MCF 10A (cell line): ENCODE measurements around the gene KDM6B. TPM values are rescaled to one million over a fixed set of nuclear protein-coding genes. Genes with fewer than 3 reads are reported as not detected.

Experiments
- BruUV-seq: library from RNA; stranded (reverse); fragments of 400-500 nt; replicated peaks from 2 replicates; lab custom pipeline; 2021; lab: Mats Ljungman, UMichigan
- CTCF ChIA-PET: fragments of 300-600 bp; sonication (Branson Sonifier 250); formaldehyde crosslinking; extraction: SDS; loops from one replicate; lab custom pipeline; 2021; ENCODE audit warnings: antibody characterized with exemption, inconsistent platforms; lab: Yijun Ruan, JAX
- POLR2A ChIA-PET: fragments of 300-600, 350-650 bp; sonication (Branson Sonifier 250); formaldehyde crosslinking; extraction: SDS; loops from one replicate; lab custom pipeline; 2020; ENCODE audit warnings: antibody characterized with exemption, inconsistent platforms; lab: Yijun Ruan, JAX
- DNase-seq: peaks from one replicate; pipeline ENCODE4 v3.0.0-alpha.2; 2018; ENCODE audit not compliant: unreplicated experiment
- H3K27ac Mint-ChIP-seq: one replicate; pipeline ENCODE4 v1.8.0; 2022; ENCODE audit warnings: mild to moderate bottlenecking, low read depth, mixed read lengths; ENCODE audit not compliant: unreplicated experiment
- H3K27me3 Mint-ChIP-seq: one replicate; pipeline ENCODE4 v1.8.0; 2022; ENCODE audit warnings: mixed read lengths; ENCODE audit not compliant: insufficient read depth, unreplicated experiment
- H3K36me3 Mint-ChIP-seq: one replicate; pipeline ENCODE4 v1.8.0; 2022; ENCODE audit warnings: mild to moderate bottlenecking, moderate library complexity, mixed read lengths; ENCODE audit not compliant: insufficient read depth, unreplicated experiment
- H3K4me1 Mint-ChIP-seq: one replicate; pipeline ENCODE4 v1.8.0; 2022; ENCODE audit warnings: mixed read lengths; ENCODE audit not compliant: insufficient read depth, unreplicated experiment
- H3K4me3 Mint-ChIP-seq: one replicate; pipeline ENCODE4 v1.8.0; 2022; ENCODE audit warnings: mild to moderate bottlenecking, moderate library complexity, mixed read lengths; ENCODE audit not compliant: unreplicated experiment
- H3K9me3 Mint-ChIP-seq: one replicate; pipeline ENCODE4 v1.8.0; 2022; ENCODE audit warnings: mixed read lengths; ENCODE audit not compliant: unreplicated experiment
- CTCF ChIP-seq: fragments of 200-600 bp; IDR thresholded peaks from one replicate; pipeline ENCODE4 v1.8.0; 2022; ENCODE audit warnings: antibody characterized with exemption, mild to moderate bottlenecking; ENCODE audit not compliant: unreplicated experiment
- intact Hi-C: fragments of 100-400 bp; cut with micrococcal nuclease; formaldehyde crosslinking; loops from 2 replicates; pipeline ENCODE4 v1.14.1; 2022
- total RNA-seq: library from RNA; stranded (reverse); gene quantifications from 2 replicates; pipeline ENCODE4 v1.2.3, GENCODE V29; 2022

The KDM6B gene
- total RNA-seq, 1 experiment from 2014 or later = 39.8 TPM

GRCh38 chr17:7798839-7799238, 35.2 kb upstream of the KDM6B start:
- intact Hi-C loops = no loop called here
- DNase-seq = no peak
- H3K36me3 Mint-ChIP-seq = no peaks in the 10 kb centered on the region
- H3K9me3 Mint-ChIP-seq = no peaks in the 10 kb centered on the region
- peaks cover 2% of the 10 kb centered on the region for H3K4me1 Mint-ChIP-seq
- TF ChIP-seq CTCF = no peak
- BruUV-seq = no TSS peak
- H3K27ac Mint-ChIP-seq = no peak overlapping the region
- H3K4me3 Mint-ChIP-seq = no peak overlapping the region
- CTCF ChIA-PET = interaction anchor here (0.6 to 1.3 kb wide), 4 partner anchors 10 to 630 kb away, joined by 3 to 4 read pairs (median 3); no protein-coding TSS in a partner anchor
- no peaks in the 10 kb centered on the region for H3K27me3 Mint-ChIP-seq
- POLR2A ChIA-PET = interaction anchor here (0.8 kb wide), 1 partner anchor 13 kb away, joined by 3 read pairs; no protein-coding TSS in a partner anchor

GRCh38 chr17:7803981-7804380, 30.0 kb upstream of the KDM6B start:
- H3K9me3 Mint-ChIP-seq = no peaks in the 10 kb centered on the region
- POLR2A ChIA-PET = no interaction called here
- no peak overlapping the region for H3K27ac Mint-ChIP-seq
- DNase-seq = peak; percentile 80
- no peaks in the 10 kb centered on the region for H3K27me3 Mint-ChIP-seq
- CTCF ChIA-PET = interaction anchor here (0.6 to 1.1 kb wide), 6 partner anchors 10 to 290 kb away, joined by 3 to 4 read pairs (median 3); partner anchors contain the start of gene WRAP53
- intact Hi-C loops = no loop called here
- no TSS peak for BruUV-seq
- H3K36me3 Mint-ChIP-seq = no peaks in the 10 kb centered on the region
- no peak overlapping the region for H3K4me3 Mint-ChIP-seq
- TF ChIP-seq CTCF = no peak
- peaks cover 16% of the 10 kb centered on the region for H3K4me1 Mint-ChIP-seq

- Mint-ChIP-seq H3K27ac (no peak overlapping the region), H3K9me3 (no peaks in the 10 kb centered on the region), H3K36me3 (no peaks in the 10 kb centered on the region), H3K4me3 (no peak overlapping the region), H3K4me1 (peaks cover 26% of the 10 kb centered on the region), H3K27me3 (no peaks in the 10 kb centered on the region)
- TF ChIP-seq CTCF = no peak
- intact Hi-C loops = no loop called here
- BruUV-seq = no TSS peak
- ChIA-PET POLR2A (no interaction called here), CTCF (interaction anchor here (0.6 kb wide), 2 partner anchors 25 to 764 kb away, joined by 3 to 4 read pairs; no protein-coding TSS in a partner anchor)
- DNase-seq = no peak
Measured at GRCh38 chr17:7806587-7806986, 27.4 kb upstream of the KDM6B start.

GRCh38 chr17:7807206-7807605, 26.8 kb upstream of the KDM6B start:
- H3K9me3 Mint-ChIP-seq = no peaks in the 10 kb centered on the region
- CTCF ChIA-PET = interaction anchor here (0.6 kb wide), 1 partner anchor 765 kb away, joined by 4 read pairs; no protein-coding TSS in a partner anchor
- no peak for TF ChIP-seq CTCF
- no peak overlapping the region for H3K27ac Mint-ChIP-seq
- intact Hi-C loops = no loop called here
- BruUV-seq = no TSS peak
- POLR2A ChIA-PET = interaction anchor here (0.6 kb wide), 1 partner anchor 20 kb away, joined by 3 read pairs; no protein-coding TSS in a partner anchor
- no peaks in the 10 kb centered on the region for H3K27me3 Mint-ChIP-seq
- H3K4me3 Mint-ChIP-seq = no peak overlapping the region
- peaks cover 26% of the 10 kb centered on the region for H3K4me1 Mint-ChIP-seq
- DNase-seq = no peak
- H3K36me3 Mint-ChIP-seq = no peaks in the 10 kb centered on the region
